NCI-H146 (cell line): ENCODE measurements around the gene TFF2.

Experiments
- DNase-seq: peaks from one replicate; lab custom pipeline; 2025; lab: John Stamatoyannopoulos, UW

TFF2 gene

DNA sequence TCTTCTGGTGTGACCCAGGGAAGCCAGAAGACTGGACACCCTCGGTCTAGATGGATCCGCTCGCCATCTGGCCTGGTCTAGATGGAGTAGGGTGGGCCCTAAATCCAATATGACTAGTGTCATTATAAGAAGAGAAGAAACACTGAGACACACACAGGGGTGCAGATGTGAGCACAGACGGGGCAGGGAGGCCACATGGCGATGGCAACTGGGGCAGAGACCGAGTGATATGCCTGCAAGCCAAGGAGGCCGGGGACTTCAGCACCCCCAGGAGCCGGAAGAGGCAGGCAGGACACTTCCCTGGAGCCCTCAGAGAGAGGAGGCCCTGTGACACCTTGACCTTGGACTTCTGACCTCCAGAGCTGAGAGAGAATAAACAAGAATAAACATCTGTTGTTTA lies 30.0 kb downstream of the TFF2 start:
- no peak for DNase-seq

DNA sequence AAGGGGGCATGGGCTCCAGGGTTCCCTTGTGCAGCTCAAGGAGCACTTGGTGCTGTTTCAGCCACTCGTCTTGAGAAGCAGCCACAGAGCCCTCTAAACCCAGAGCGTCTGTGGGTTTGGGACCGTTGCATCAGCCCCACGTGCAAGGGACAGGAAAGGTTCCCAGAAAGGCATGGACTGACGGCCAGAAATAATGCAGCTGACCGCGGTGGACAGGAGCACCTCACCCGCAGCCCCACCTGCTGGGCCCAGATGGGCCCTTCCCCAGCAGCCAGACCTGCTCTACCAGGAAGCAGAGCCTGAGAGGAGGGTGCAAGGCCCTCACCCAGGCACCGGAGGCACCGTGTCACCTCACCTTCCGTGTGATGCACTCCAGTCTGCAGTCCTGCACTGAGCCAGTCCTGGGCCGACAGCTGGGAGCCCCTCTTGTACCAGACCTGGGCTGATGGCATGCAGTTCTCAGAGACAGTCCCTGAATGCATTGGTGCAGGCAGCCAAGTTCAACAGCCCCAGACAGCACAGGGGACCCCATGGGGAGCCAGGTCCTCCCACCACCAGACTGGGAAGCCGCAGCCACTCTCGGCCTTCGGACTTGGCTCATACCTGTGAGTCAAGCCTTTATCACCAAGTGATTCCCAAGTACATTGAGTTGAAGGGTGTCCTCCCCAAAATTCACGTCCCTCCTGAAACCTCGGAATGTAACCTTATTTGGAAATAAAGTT lies 30.8 kb downstream of the TFF2 start:
- peak; percentile 9 for DNase-seq

GRCh38 chr21:42319376-42319775 lies 31.4 kb downstream of the TFF2 start:
- no peak for DNase-seq

GRCh38 chr21:42317826-42318746 lies 32.7 kb downstream of the TFF2 start:
- peak; percentile 65 for DNase-seq

DNA sequence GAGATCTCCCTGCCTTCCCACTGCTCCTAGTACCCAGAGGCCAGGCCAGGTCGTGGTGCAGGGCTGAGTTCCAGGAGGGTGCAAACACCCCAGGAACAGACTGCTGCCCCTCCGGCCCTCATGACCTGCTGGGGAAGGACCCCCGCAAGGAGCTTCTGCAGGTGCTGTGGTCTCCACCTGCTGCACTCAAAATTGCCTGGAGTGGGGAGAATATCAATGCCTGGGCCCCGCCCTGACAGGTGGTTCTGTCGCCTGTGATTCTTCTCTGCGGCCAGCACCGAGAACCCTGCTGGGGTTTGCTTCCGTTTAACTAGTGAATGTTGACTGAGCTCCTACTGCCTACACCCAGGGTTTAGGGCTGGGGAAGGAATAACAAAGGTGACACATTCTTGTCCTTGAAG lies 33.5 kb downstream of the TFF2 start:
- peak; percentile 94 for DNase-seq

- DNase-seq = peak; percentile 83
These were observed 33.9 kb downstream of the TFF2 start for GRCh38 chr21:42316891-42317290.

DNA sequence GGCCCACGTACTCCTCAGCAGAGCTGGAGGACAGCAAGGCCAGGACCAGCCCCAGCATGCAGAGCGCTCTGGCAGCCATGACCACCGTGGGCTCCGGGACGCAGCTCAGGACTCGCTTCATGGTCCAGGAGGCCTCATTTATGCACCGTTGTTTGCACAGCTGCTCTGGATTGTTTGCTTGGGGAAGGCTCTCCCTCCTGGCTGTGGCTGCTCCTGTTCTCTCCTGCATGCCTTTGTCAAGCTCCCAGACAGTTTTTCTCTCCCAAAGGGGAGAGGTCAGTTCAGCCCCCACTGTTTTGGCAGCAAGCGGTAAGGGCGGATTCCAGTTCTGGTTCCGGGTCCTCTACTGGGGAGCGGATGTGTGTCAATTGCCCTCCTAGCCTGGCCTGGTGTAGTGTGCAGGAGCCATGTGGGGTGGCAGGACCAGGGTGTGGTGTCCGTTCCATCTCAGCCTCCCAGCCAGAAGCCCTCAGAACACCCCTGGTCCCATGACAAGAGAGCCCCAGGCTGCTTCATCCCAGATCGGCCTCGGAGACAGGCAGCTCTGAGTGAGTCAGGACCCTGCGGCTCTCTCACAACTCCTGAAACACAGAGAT lies 35.4 kb downstream of the TFF2 start, which contains the start of gene TFF3:
TSS of gene TFF3 (minus strand) at position 114 of the 596 bp plus-strand sequence. CDS start at position 79, 35 bp downstream.
- peak; percentile 97 for DNase-seq

GRCh38 chr21:42314616-42315295 lies 36.0 kb downstream of the TFF2 start:
- DNase-seq = peak; percentile 20

DNA sequence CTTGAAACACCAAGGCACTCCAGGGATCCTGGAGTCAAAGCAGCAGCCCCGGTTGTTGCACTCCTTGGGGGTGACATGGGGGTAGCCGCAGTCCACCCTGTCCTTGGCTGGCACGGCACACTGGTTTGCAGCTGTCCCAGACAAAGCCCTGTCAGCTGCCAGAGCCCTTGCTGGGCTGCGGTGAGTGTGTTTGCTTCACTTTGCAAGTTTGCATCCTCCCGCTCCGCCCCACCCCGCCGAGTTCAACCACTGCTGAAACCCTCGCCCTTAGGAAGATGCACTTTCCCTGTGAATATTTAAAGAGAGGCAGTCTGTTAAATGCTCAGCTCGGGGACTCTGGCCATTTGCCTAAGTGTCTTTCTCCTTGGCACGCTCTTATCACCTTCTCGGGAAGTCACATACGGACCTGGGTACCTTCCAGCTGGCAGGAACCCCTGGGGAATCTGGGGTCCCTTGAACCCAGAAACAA lies 37.3 kb downstream of the TFF2 start:
- peak; percentile 89 for DNase-seq

GRCh38 chr21:42312626-42313104 lies 38.1 kb downstream of the TFF2 start:
- peak; percentile 42 for DNase-seq

- DNase-seq = no peak
These were observed 38.8 kb downstream of the TFF2 start for GRCh38 chr21:42311816-42312625.

DNA sequence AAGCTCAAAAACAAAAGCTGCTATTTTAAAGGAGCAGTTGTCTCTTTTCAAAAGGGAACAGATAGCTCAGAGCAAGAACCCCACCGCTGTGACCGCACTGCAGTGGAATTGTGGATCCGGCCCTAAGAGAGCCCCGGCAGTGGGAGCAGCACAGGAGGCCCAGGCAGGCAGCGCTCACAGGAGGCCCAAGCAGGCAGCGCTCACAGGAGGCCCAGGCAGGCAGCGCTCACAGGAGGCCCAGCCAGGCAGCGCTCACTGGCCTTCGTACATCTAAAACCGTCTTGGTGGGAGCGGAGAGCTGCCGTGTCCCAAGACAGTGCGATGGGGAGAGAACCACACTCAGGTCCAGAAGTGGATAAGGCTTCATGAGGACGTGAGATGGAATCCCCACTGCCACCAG lies 39.6 kb downstream of the TFF2 start:
- DNase-seq = no peak

GRCh38 chr21:42310411-42311001 lies 40.3 kb downstream of the TFF2 start:
- DNase-seq = no peak

DNA sequence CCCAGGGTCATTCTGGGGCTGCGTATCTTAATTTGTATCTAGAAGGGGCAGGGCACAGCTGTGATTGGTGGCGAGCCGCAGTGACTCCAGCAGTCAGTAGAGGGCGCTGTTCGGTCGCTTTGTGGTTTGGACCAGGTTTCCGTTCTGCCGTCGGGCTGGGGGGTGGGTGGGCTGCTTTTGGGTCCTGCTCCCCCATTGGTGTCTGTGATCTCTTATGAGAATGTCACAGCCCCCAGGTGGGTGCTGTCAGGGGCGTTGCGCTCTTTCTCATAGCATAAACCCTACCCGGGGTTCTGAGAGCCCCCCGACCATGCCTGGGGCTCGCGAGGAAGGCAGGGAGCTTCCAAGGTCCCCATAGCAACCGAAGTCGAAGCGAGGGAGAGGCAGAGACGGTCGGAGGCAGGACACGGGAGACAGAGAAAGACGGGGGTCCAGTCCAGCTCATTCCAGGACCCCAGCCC lies 41.0 kb downstream of the TFF2 start:
- peak; percentile 54 for DNase-seq

GRCh38 chr21:42308914-42309752 lies 41.7 kb downstream of the TFF2 start:
- DNase-seq = peak; percentile 12

DNA sequence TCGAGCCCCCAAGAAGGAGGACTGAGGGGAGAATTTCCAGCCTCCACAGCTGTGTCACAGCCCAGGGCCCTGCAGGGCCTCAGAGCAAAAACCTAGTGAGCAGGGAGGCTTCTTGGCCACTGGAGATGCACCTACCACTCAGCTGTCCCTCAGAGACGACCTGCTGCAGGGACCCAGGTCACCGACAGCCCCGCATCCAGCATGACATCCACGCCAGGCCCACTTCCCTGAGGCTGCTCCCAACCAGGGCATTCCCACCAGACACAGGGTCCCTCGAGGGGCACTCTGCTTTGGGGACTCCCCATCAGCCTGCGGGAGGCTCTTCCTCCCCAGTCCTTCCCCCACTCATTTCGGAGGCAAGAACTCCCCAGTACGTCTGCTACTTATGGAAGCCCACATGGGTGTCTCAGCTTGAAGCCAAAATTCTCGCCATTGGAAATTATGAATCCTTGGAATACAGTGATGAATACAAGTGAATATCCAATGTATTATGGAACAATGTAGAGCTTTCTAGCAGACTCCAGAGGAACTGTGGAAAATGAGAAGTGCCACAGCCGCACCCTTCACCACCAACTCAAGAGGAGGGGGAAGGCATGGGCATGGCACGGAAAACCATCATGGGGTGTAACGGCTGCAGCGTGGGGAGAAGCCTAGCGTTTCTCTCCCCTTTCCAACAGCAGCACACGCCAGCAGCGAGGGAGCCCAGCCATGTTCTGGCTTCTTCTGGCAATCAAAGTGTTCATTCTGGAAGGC lies 42.5 kb downstream of the TFF2 start:
- DNase-seq = no peak

DNA sequence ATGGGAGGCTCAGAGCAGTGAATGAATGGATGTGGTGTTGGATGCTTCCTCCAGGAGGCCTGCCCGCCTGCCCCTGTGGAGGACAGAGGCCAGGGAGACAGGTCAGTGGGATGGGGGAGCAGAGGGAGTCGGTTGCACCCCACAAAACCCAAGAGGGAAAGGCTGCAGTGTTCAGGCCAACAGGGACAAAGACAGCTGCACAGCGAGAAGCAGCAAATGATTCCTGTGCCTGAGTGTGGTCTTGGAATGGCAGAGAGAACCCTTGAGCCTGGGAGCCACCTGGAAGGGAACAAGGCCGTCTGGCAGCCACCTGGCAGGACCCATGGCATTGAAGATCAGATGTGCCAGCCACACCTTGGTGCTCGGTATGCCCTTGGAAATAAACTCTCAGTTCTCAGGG lies 43.7 kb downstream of the TFF2 start:
- no peak for DNase-seq

DNA sequence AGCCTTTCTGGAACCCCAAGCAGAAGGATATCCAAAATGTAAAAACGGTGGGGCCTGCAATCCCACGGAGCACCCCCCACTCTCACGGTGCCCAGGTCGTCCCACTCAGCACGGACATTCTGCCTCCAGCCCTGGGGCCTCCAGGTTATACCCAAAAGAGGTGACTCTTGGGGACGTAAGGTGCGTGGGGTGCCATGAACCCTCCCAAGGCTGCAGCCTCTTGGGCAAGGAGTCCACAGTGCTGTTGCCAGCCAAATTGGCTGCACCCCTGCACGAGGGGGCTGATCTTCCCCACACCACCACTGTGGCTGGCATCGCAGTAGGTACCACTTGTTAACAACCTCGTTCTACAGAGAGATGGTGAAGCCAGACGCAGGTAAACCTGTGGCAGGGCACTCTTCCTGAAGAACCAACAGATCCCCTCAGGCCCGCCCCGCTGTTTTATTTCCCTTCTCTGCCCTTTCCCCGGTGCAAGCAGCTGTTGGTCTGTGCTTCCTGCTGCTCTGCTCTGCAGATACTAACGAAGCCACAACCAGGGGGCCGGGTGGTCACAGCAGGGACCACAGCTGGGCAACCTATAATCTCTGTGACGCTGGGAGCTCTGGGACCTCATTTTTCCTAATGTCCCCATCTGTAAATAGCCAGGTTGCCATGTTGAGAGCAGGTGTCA lies 44.3 kb downstream of the TFF2 start:
- peak; percentile 89 for DNase-seq
